H1 (cell line): ENCODE measurements around the gene PCDHGA1. TPM values are rescaled to one million over a fixed set of nuclear protein-coding genes. Genes with fewer than 3 reads are reported as not detected.

Experiments
- CTCF ChIA-PET: fragments of 300-600 bp; sonication (Branson Sonifier 250); formaldehyde crosslinking; loops from one replicate; lab custom pipeline; 2021; ENCODE audit not compliant: partially characterized antibody; lab: Charles Lee
- POLR2A ChIA-PET: fragments of 300-600 bp; sonication (Branson Sonifier 250); formaldehyde crosslinking; loops from one replicate; lab custom pipeline; 2021; ENCODE audit warnings: inconsistent platforms; ENCODE audit not compliant: partially characterized antibody; lab: Charles Lee
- DNase-seq, 2 experiments: peaks; one replicate each; pipeline versions ENCODE4 v3.0.0 to v3.0.0-alpha.2; 2010 to 2022; ENCODE audit warnings: low spot score in 2 of 2, low read depth in 1 of 2, mixed read lengths in 1 of 2
- FAIRE-seq: peaks from 2 replicates; lab custom pipeline; 2011; peaks lifted over from hg19 to GRCh38; lab: Jason Lieb, UNC
- H2AFZ ChIP-seq: 2 replicates; pipeline ENCODE4 v1.8.1; 2012; ENCODE audit warnings: low read length, inconsistent platforms
- H2AK5ac ChIP-seq: 2 replicates; pipeline ENCODE4 v1.6.1; 2013; ENCODE audit warnings: low read depth, low read length
- H2BK120ac ChIP-seq: replicated peaks from 2 replicates; pipeline ENCODE3; 2013; ENCODE audit warnings: low read depth, low read length, inconsistent platforms
- H2BK12ac ChIP-seq: 2 replicates; pipeline ENCODE4 v1.6.1; 2013; ENCODE audit warnings: low read depth, low read length
- H2BK15ac ChIP-seq: 2 replicates; pipeline ENCODE4 v1.6.1; 2013; ENCODE audit warnings: low read length
- H2BK20ac ChIP-seq: 2 replicates; pipeline ENCODE4 v1.6.1; 2013; ENCODE audit warnings: low read length
- H2BK5ac ChIP-seq: 2 replicates; pipeline ENCODE4 v1.6.1; 2013; ENCODE audit warnings: low read depth, low read length
- H3K14ac ChIP-seq: 2 replicates; pipeline ENCODE4 v1.6.1; 2013; ENCODE audit warnings: inconsistent platforms; ENCODE audit not compliant: insufficient read length
- H3K18ac ChIP-seq: 2 replicates; pipeline ENCODE4 v1.6.1; 2013; ENCODE audit warnings: low read length; ENCODE audit errors: extremely low read depth
- H3K23ac ChIP-seq: 2 replicates; pipeline ENCODE4 v1.6.1; 2013; ENCODE audit warnings: inconsistent platforms; ENCODE audit not compliant: insufficient read length
- H3K23me2 ChIP-seq: 2 replicates; pipeline ENCODE4 v1.6.1; 2013; ENCODE audit warnings: low read depth, low read length
- H3K27ac ChIP-seq: 2 replicates; pipeline ENCODE4 v1.6.1; 2011; ENCODE audit warnings: low read depth, low read length, inconsistent platforms
- H3K27me3 ChIP-seq, 4 experiments: replicated peaks in 1 of 4; 1 replicate in 1 of 4; 2 replicates in 3 of 4; pipeline versions ENCODE4 v1.6.1 to v1.8.1; 2011 to 2013; ENCODE audit warnings: low read length in 3 of 4, mild to moderate bottlenecking in 3 of 4, inconsistent platforms in 2 of 4, mixed read lengths in 2 of 4, moderate library complexity in 1 of 4; ENCODE audit not compliant: control insufficient read depth in 3 of 4, insufficient read depth in 3 of 4; ENCODE audit errors: extremely low read depth in 1 of 4
- H3K36me3 ChIP-seq, 4 experiments: 2 replicates each; pipeline versions ENCODE4 v1.6.1 to v1.8.1; 2011 to 2013; ENCODE audit warnings: mild to moderate bottlenecking in 4 of 4, low read length in 3 of 4, moderate library complexity in 2 of 4, control low read depth in 1 of 4, inconsistent platforms in 1 of 4; ENCODE audit not compliant: insufficient read depth in 4 of 4, control insufficient read depth in 2 of 4
- H3K4ac ChIP-seq: replicated peaks from 2 replicates; pipeline ENCODE3; 2013; ENCODE audit warnings: low read length, low read depth, mixed read lengths, inconsistent platforms; ENCODE audit not compliant: insufficient read length
- H3K4me1 ChIP-seq, 4 experiments: replicated peaks in 1 of 4; 1 replicate in 1 of 4; 2 replicates in 3 of 4; pipeline versions ENCODE4 v1.6.1 to v1.8.1; 2011 to 2013; ENCODE audit warnings: low read length in 3 of 4, inconsistent platforms in 2 of 4, mixed read lengths in 1 of 4; ENCODE audit not compliant: insufficient read depth in 4 of 4, control insufficient read depth in 3 of 4
- H3K4me2 ChIP-seq, 2 experiments: 2 replicates each; pipeline versions ENCODE4 v1.6.1 to v1.8.1; 2011 to 2013; ENCODE audit warnings: low read depth in 2 of 2, low read length in 2 of 2, control low read depth in 1 of 2, inconsistent platforms in 1 of 2, mild to moderate bottlenecking in 1 of 2; ENCODE audit not compliant: insufficient read depth in 1 of 2
- H3K4me3 ChIP-seq, 4 experiments: fragments of 200-600, 300-600 bp in 1 of 4; sonication (generic), shearing (Covaris generic), sonication (Bioruptor Twin) in 1 of 4; 2 replicates each; pipeline versions ENCODE4 v1.5.1 to v1.8.1; 2011 to 2016; ENCODE audit warnings: low read length in 4 of 4, low read depth in 3 of 4, control low read depth in 2 of 4, inconsistent platforms in 2 of 4, mild to moderate bottlenecking in 2 of 4, mixed read lengths in 1 of 4, moderate library complexity in 1 of 4; ENCODE audit not compliant: insufficient read depth in 2 of 4; ENCODE audit errors: extremely low read depth in 1 of 4
- H3K56ac ChIP-seq: replicated peaks from 2 replicates; pipeline ENCODE3; 2013; ENCODE audit warnings: low read depth, mild to moderate bottlenecking, mixed read lengths, low read length, inconsistent platforms; ENCODE audit not compliant: insufficient read length
- H3K79me1 ChIP-seq: 2 replicates; pipeline ENCODE4 v1.6.1; 2013; ENCODE audit warnings: low read depth, low read length, control low read depth
- H3K79me2 ChIP-seq, 2 experiments: 2 replicates each; pipeline versions ENCODE4 v1.6.1 to v1.8.1; 2012 to 2013; ENCODE audit warnings: low read length in 2 of 2, mild to moderate bottlenecking in 2 of 2, inconsistent platforms in 1 of 2; ENCODE audit not compliant: insufficient read depth in 2 of 2, control insufficient read depth in 1 of 2
- H3K9ac ChIP-seq, 4 experiments: replicated peaks in 1 of 4; 1 replicate in 1 of 4; 2 replicates in 3 of 4; pipeline versions ENCODE4 v1.6.1 to v1.8.1; 2011 to 2013; ENCODE audit warnings: low read depth in 3 of 4, low read length in 3 of 4, control low read depth in 2 of 4, mild to moderate bottlenecking in 2 of 4, moderate library complexity in 2 of 4, inconsistent platforms in 1 of 4; ENCODE audit errors: extremely low read depth in 1 of 4
- H3K9me3 ChIP-seq, 2 experiments: 2 replicates each; pipeline versions ENCODE4 v1.6.1 to v1.8.1; 2012 to 2013; ENCODE audit warnings: mild to moderate bottlenecking in 2 of 2, moderate library complexity in 2 of 2, control low read depth in 1 of 2, inconsistent platforms in 1 of 2, low read depth in 1 of 2, low read length in 1 of 2, mixed read lengths in 1 of 2; ENCODE audit not compliant: insufficient read depth in 2 of 2
- H4K20me1 ChIP-seq, 2 experiments: replicated peaks in 1 of 2; 2 replicates each; pipeline versions ENCODE3 to v1.8.1; 2011 to 2013; ENCODE audit warnings: inconsistent platforms in 2 of 2, low read length in 2 of 2, mild to moderate bottlenecking in 1 of 2; ENCODE audit not compliant: insufficient read depth in 2 of 2, control insufficient read depth in 1 of 2
- H4K5ac ChIP-seq: 2 replicates; pipeline ENCODE4 v1.6.1; 2013; ENCODE audit warnings: low read length, low read depth, mixed read lengths, inconsistent platforms; ENCODE audit not compliant: insufficient read length
- H4K8ac ChIP-seq: 2 replicates; pipeline ENCODE4 v1.8.0; 2013; ENCODE audit warnings: mild to moderate bottlenecking, moderate library complexity, low read length, inconsistent platforms; ENCODE audit not compliant: insufficient read depth; ENCODE audit errors: extremely low read depth
- H4K91ac ChIP-seq: replicated peaks from 2 replicates; pipeline ENCODE3; 2013; ENCODE audit warnings: low read length, mixed read lengths, inconsistent platforms; ENCODE audit not compliant: insufficient read length
- HDAC2 ChIP-seq, 2 experiments: fragments of 300-600 bp in 1 of 2; sonication (generic) in 1 of 2; IDR thresholded peaks; 2 replicates each; pipeline ENCODE4 v1.6.1; 2011 to 2012; ENCODE audit warnings: low read depth in 2 of 2, low read length in 2 of 2, mild to moderate bottlenecking in 2 of 2, moderate library complexity in 2 of 2, borderline replicate concordance in 1 of 2, inconsistent platforms in 1 of 2
- HDAC6 ChIP-seq: IDR thresholded peaks from one replicate; pipeline ENCODE4 v1.7.1; 2012; ENCODE audit warnings: low read depth, mild to moderate bottlenecking, inconsistent platforms, low read length, moderate library complexity
- KDM1A ChIP-seq: fragments of 200-600, 300-600 bp; sonication (generic); IDR thresholded peaks from 2 replicates; pipeline ENCODE4 v1.7.1; 2016; ENCODE audit warnings: mild to moderate bottlenecking, low read length, borderline replicate concordance
- KDM4A ChIP-seq: IDR thresholded peaks from one replicate; pipeline ENCODE4 v1.7.1; 2012; ENCODE audit warnings: low read depth, mild to moderate bottlenecking, moderate library complexity, low read length, inconsistent platforms; ENCODE audit not compliant: severe bottlenecking
- POLR2AphosphoS5 ChIP-seq: IDR thresholded peaks from 2 replicates; pipeline ENCODE4 v1.6.1; 2011; ENCODE audit warnings: low read depth, low read length
- RAD21 ChIP-seq, 2 experiments: IDR thresholded peaks in 1 of 2; conservative IDR thresholded peaks in 1 of 2; 2 replicates each; pipeline ENCODE4 v1.6.1; 2011; ENCODE audit warnings: low read depth in 2 of 2, low read length in 2 of 2, improper control_type of control experiment in 1 of 2, inconsistent platforms in 1 of 2, mild to moderate bottlenecking in 1 of 2, moderate library complexity in 1 of 2
- RNF2 ChIP-seq: fragments of 200-900, 300-1000 bp; sonication (generic); IDR thresholded peaks from 2 replicates; pipeline ENCODE4 v1.7.1; 2016; ENCODE audit warnings: borderline replicate concordance, low read depth, mild to moderate bottlenecking, antibody characterized with exemption, low read length; ENCODE audit not compliant: poor library complexity, severe bottlenecking; ENCODE audit errors: missing control alignments
- SIN3A ChIP-seq, 2 experiments: IDR thresholded peaks in 1 of 2; conservative IDR thresholded peaks in 1 of 2; 2 replicates each; pipeline ENCODE4 v1.6.1; 2011 to 2012; ENCODE audit warnings: low read length in 2 of 2, improper control_type of control experiment in 1 of 2, low read depth in 1 of 2, mild to moderate bottlenecking in 1 of 2
- WGBS, 2 experiments: shearing (Covaris generic) in 1 of 2; methylation state at CpG; one replicate each; pipeline versions ENCODE4 v1.1.6 to v1.1.7; 2013 to 2015; ENCODE audit warnings: low lambda C conversion rate in 2 of 2, mixed read lengths in 2 of 2, inconsistent platforms in 1 of 2, low coverage in 1 of 2, missing lambda C conversion rate in 1 of 2; ENCODE audit not compliant: insufficient replicate concordance in 2 of 2, insufficient coverage in 1 of 2, insufficient read length in 1 of 2; ENCODE audit errors: extremely low coverage in 1 of 2, missing lambda C conversion rate in 1 of 2; 5-methylcytosine and 5-hydroxymethylcytosine counted together
- polyA plus RNA-seq, 7 experiments: library from polyadenylated mRNA; depleted of rRNA in 3 of 7; stranded (reverse) in 5 of 7; unstranded in 2 of 7; fragments of >200 nt in 5 of 7; fragments of 200-250 nt in 2 of 7; gene quantifications; 1 replicate in 5 of 7; 2 replicates in 1 of 7; 4 replicates in 1 of 7; pipeline versions ENCODE4 v1.2.1 to v1.2.3, GENCODE V29; 2011 to 2013; ENCODE audit warnings: missing spikeins in 2 of 7, mixed read lengths in 2 of 7
- total RNA-seq: library from RNA; stranded (reverse); fragmentation: NEBNext Ultra II Directional; extraction: Animal tissue kit (Norgen Biotek cat#: 25700); gene quantifications from 2 replicates; pipeline ENCODE4 v1.2.1, GENCODE V29; 2021

PCDHGA1 gene
- total and polyA plus RNA-seq, 2 of the 8 experiments (the other 6 are each of a cell fraction or from before 2014, with no cell fraction given), result 0.57 to 0.89 TPM

- H3K27me3 ChIP-seq, result no peaks in the 10 kb centered on the region
- CTCF ChIA-PET, result interaction anchor here (0.6 to 50.9 kb wide), 54 partner anchors 10 to 456 kb away, joined by 3 to 1236 read pairs (median 4); partner anchors contain the start of genes PCDHB10, PCDHB11, PCDHB13 and PCDHB14
- H3K4me1 ChIP-seq, result peaks cover 7 to 33% (median 16%) of the 10 kb centered on the region in 4 experiments
- H2BK15ac ChIP-seq, result peak overlapping the region; percentile 93
- peak overlapping the region; percentile 13; the same call in 1 of the 2 replicates for H2AK5ac ChIP-seq
- peak overlapping the region; percentile 61 to 83 (median 76) for H3K4me3 ChIP-seq
- peak overlapping the region; percentile 84 for H3K27ac ChIP-seq
- 0 out of 2 replicates have a peak overlapping the region, but pooled peaks have one; percentile 67 for H2BK20ac ChIP-seq
- H4K5ac ChIP-seq, result peak overlapping the region; percentile 31
- H2AFZ ChIP-seq, result peak overlapping the region; percentile 66; the same call in 1 of the 2 replicates
- no peak overlapping the region for H2BK120ac ChIP-seq
- H3K79me2 ChIP-seq, result no peaks in the 10 kb centered on the region
- peaks cover 15% of the 10 kb centered on the region for H3K23me2 ChIP-seq
- no peak for FAIRE-seq
- H4K91ac ChIP-seq, result peak overlapping the region; percentile 71
- TF ChIP-seq SIN3A (conservative IDR thresholded peaks at IDR 0.05 in 1 of 2, IDR thresholded peaks at IDR 0.05 in 1 of 2; ENCODE audit: low read depth in 1 of 2, low read length in 2 of 2) (0 out of 4 replicates have a peak, but pooled peaks of 1 of the 2 experiments have one; percentile 25), KDM4A (peak; percentile 52), KDM1A (no peak), POLR2AphosphoS5 (peak; percentile 58; the same call in 1 of the 2 replicates), RAD21 (IDR thresholded peaks at IDR 0.05 in 1 of 2, conservative IDR thresholded peaks at IDR 0.05 in 1 of 2; ENCODE audit: low read depth in 2 of 2, low read length in 2 of 2) (no peak), HDAC2 (IDR thresholded peaks at IDR 0.05; ENCODE audit: borderline replicate concordance in 1 of 2, low read depth in 2 of 2, low read length in 2 of 2) (no peak), RNF2 (peak; percentile 44), HDAC6 (no peak)
- TF ChIP-seq, all 59 proteins: peak for 4
- Histone ChIP-seq H3K14ac (peak overlapping the region; percentile 35), H3K4ac (peak overlapping the region; percentile 96), H3K79me1 (no peaks in the 10 kb centered on the region), H3K36me3 (peaks cover 2 to 12% (median 10%) of the 10 kb centered on the region in 4 experiments; a peak in 6 of 8 replicates), H4K20me1 (no peaks in the 10 kb centered on the region), H4K8ac (peak overlapping the region; percentile 47; the same call in 1 of the 2 replicates), H2BK12ac (peak overlapping the region; percentile 93; the same call in 1 of the 2 replicates), H2BK5ac (peak overlapping the region; percentile 76), H3K9ac (peak overlapping the region in 3 of 4 experiments; percentile 20 to 57 (median 39); a peak in 6 of 7 replicates), H3K18ac (peak overlapping the region; percentile 79), H3K56ac (peak overlapping the region; percentile 1), H3K9me3 (no peaks in the 10 kb centered on the region), H3K23ac (no peak overlapping the region), H3K4me2 (peak overlapping the region; percentile 98 to 100)
- POLR2A ChIA-PET, result interaction anchor here (0.7 to 5.1 kb wide), 24 partner anchors 9 to 193 kb away, joined by 3 to 33 read pairs (median 4); partner anchors contain the start of genes DIAPH1, PCDHGA10, PCDHGA11 and PCDHGA12
- peak in 1 of 2 experiments; percentile 70 for DNase-seq
- 5% methylated on average over 43 of the region's 43 CpGs; no CpG with 5 or more reads in 1 of the 2 experiments for whole genome bisulfite sequencing, 2 experiments
Observed at GRCh38 chr5:141512911-141513626, 182.8 kb downstream of the PCDHGA1 start.
